Dedifferentiated amniotic fluid mesenchymal stem cell (primary cell): ENCODE data around the gene SLC35F3.

Experiments used
- DNase-seq: peaks from one replicate; pipeline ENCODE4 v3.0.0-alpha.2; 2016; ENCODE audit errors: extremely low spot score

The SLC35F3 gene

GRCh38 chr1:234256359-234256758 is 351.9 kb downstream of the SLC35F3 start:
- no peak for DNase-seq

- DNase-seq, result no peak
These were observed 353.6 kb downstream of the SLC35F3 start for GRCh38 chr1:234258071-234258470.

- DNase-seq, result no peak
These were observed 356.1 kb downstream of the SLC35F3 start for GRCh38 chr1:234260578-234260977.

GRCh38 chr1:234261545-234261944 is 357.1 kb downstream of the SLC35F3 start:
- no peak for DNase-seq

GRCh38 chr1:234262007-234262753 is 357.7 kb downstream of the SLC35F3 start:
- DNase-seq, result no peak

- no peak for DNase-seq
These were observed 358.3 kb downstream of the SLC35F3 start for GRCh38 chr1:234262754-234263105.

GRCh38 chr1:234264832-234265231 is 360.4 kb downstream of the SLC35F3 start:
- DNase-seq, result no peak

- DNase-seq, result no peak
These were observed 360.8 kb downstream of the SLC35F3 start for GRCh38 chr1:234265321-234265720.

GRCh38 chr1:234265861-234266260 is 361.4 kb downstream of the SLC35F3 start:
- DNase-seq, result no peak

- no peak for DNase-seq
These were observed 365.6 kb downstream of the SLC35F3 start for GRCh38 chr1:234270093-234270492.

- DNase-seq, result no peak
These were observed 366.2 kb downstream of the SLC35F3 start for GRCh38 chr1:234270581-234271242.

- DNase-seq, result no peak
These were observed 366.7 kb downstream of the SLC35F3 start for GRCh38 chr1:234271243-234271606.

- no peak for DNase-seq
These were observed 368.3 kb downstream of the SLC35F3 start for GRCh38 chr1:234272656-234273312.

GRCh38 chr1:234273981-234274380 is 369.5 kb downstream of the SLC35F3 start:
- DNase-seq, result no peak

GRCh38 chr1:234276151-234276788 is 371.8 kb downstream of the SLC35F3 start:
- DNase-seq, result no peak

- DNase-seq, result no peak
These were observed 372.8 kb downstream of the SLC35F3 start for GRCh38 chr1:234277161-234277868.

- DNase-seq, result no peak
These were observed 374.5 kb downstream of the SLC35F3 start for GRCh38 chr1:234279021-234279420.

- DNase-seq, result no peak
These were observed 376.0 kb downstream of the SLC35F3 start for GRCh38 chr1:234280500-234280899.

- no peak for DNase-seq
These were observed 377.5 kb downstream of the SLC35F3 start for GRCh38 chr1:234281826-234282489.

- no peak for DNase-seq
These were observed 381.7 kb downstream of the SLC35F3 start for GRCh38 chr1:234286206-234286605.

- DNase-seq, result no peak
These were observed 384.5 kb downstream of the SLC35F3 start for GRCh38 chr1:234288946-234289345.
